ENCODE measurements around the gene ZNF280C.
"Not testable (repeated sequence)": the region's sequence is repeated elsewhere in the genome, so short reads cannot be mapped to it uniquely, and the experiment has no call there.

Gene ZNF280C

GRCh38 chrX:130261296-130261893 is 7.3 kb downstream of the ZNF280C start:
- DNase-seq: no peak

GRCh38 chrX:130260316-130260715 is 8.4 kb downstream of the ZNF280C start:
- DNase-seq: no peak

GRCh38 chrX:130253916-130254315 is 14.8 kb downstream of the ZNF280C start:
- no peak for DNase-seq

GRCh38 chrX:130251671-130252070 is 17.0 kb downstream of the ZNF280C start:
- no peak for DNase-seq

GRCh38 chrX:130247996-130248395 is 20.7 kb downstream of the ZNF280C start:
- no peak for DNase-seq

- DNase-seq: no peak
These were observed 22.6 kb downstream of the ZNF280C start for GRCh38 chrX:130246084-130246483.

GRCh38 chrX:130245441-130245840 is 23.3 kb downstream of the ZNF280C start:
- no peak for DNase-seq

- not testable (repeated sequence) for DNase-seq
These were observed 37.5 kb downstream of the ZNF280C start for GRCh38 chrX:130231184-130231583.

- no peak for DNase-seq
These were observed 39.8 kb downstream of the ZNF280C start for GRCh38 chrX:130228871-130229270.

- DNase-seq: no peak
These were observed 43.9 kb downstream of the ZNF280C start for GRCh38 chrX:130224810-130225209.

- DNase-seq: no peak
These were observed 52.4 kb downstream of the ZNF280C start for GRCh38 chrX:130216320-130216719.

- no peak for DNase-seq
These were observed 55.3 kb downstream of the ZNF280C start for GRCh38 chrX:130213376-130213775.

GRCh38 chrX:130212371-130212770 is 56.3 kb downstream of the ZNF280C start:
- no peak for DNase-seq

- no peak for DNase-seq
These were observed 57.1 kb downstream of the ZNF280C start for GRCh38 chrX:130211415-130212186.

GRCh38 chrX:130204647-130205046 is 64.1 kb downstream of the ZNF280C start:
- DNase-seq: no peak

GRCh38 chrX:130197464-130197863 is 71.2 kb downstream of the ZNF280C start:
- DNase-seq: no peak

- DNase-seq: no peak
These were observed 72.2 kb downstream of the ZNF280C start for GRCh38 chrX:130196466-130196865.

- no peak for DNase-seq
These were observed 77.9 kb downstream of the ZNF280C start for GRCh38 chrX:130190801-130191200.

GRCh38 chrX:130186651-130187050 is 82.0 kb downstream of the ZNF280C start:
- DNase-seq: no peak

- DNase-seq: no peak
These were observed 83.8 kb downstream of the ZNF280C start for GRCh38 chrX:130184857-130185256.

- DNase-seq: no peak
These were observed 84.5 kb downstream of the ZNF280C start for GRCh38 chrX:130184168-130184567.

- peak; percentile 96 for DNase-seq
These were observed 89.0 kb downstream of the ZNF280C start for GRCh38 chrX:130179579-130180215.

GRCh38 chrX:130179170-130179569 is 89.5 kb downstream of the ZNF280C start:
- no peak for DNase-seq

- no peak for DNase-seq
These were observed 91.8 kb downstream of the ZNF280C start for GRCh38 chrX:130176942-130177341.
